Fibroblast of skin of right biceps (primary cell): Measurements from ENCODE around the gene FALEC.

Source experiments
- DNase-seq: peaks from one replicate; pipeline ENCODE4 v3.0.0-alpha.2; 2013

Gene FALEC

DNA sequence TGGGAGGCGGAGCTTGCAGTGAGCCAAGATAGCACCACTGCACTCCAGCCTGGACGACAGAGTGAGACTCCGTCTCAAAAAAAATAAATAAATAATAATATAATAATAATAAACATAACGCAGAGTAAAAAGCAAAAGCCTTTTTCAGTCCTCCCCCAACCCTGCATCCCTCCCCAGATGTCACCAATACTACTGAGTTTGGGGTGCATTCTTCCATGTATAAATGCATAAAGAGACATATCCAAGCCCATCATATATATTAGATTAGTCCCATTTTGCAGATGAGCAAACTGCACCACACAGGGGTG is 32.7 kb downstream of the FALEC start:
- no peak for DNase-seq

DNA sequence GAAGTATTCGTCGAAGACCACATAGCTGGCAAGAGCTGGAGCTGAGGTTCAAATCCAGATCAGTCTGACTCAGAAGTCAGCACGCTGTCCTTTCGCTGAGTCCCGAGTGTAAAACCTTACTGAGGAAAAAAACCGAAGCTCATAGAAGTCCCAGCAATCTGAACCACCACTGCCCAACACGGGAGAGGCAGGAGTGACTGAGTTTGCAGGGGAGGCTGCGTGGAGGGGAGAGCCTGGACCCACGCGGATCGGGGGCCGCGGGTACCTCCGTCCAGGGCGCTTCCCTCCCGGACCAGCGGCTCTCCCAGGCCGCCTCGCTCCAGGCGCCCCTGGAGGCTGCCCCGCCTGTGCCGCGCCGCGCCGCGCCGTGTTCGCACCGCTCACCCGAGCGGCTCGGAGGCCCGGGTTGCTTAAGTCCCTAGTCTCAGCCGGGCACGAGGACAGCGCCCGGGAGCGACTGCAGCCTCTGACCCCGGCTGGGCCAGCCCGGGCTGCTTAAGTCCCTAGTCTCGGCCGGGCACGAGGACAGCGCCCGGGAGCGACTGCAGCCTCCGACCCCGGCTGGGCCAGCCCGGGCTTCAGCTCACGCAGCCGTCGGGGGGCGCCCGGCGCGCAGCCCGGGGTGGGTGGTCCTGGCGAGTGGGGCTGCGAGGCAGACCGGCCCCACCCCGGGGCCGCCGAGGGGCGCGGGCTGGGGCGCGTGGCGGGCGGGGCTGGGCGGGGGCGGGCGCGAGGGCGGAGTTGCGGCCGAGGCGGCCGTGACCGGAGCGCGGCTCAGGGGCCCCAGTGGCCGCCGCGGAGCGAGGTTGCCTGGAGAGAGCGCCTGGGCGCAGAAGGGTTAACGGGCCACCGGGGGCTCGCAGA is 33.3 kb downstream of the FALEC start, which contains the start of gene ADAMTSL4:
ADAMTSL4 (plus strand) TSS at position 777 of the 864 bp plus-strand sequence. CDS start 2,881 bp downstream, outside the sequence.
- DNase-seq = peak; percentile 76

DNA sequence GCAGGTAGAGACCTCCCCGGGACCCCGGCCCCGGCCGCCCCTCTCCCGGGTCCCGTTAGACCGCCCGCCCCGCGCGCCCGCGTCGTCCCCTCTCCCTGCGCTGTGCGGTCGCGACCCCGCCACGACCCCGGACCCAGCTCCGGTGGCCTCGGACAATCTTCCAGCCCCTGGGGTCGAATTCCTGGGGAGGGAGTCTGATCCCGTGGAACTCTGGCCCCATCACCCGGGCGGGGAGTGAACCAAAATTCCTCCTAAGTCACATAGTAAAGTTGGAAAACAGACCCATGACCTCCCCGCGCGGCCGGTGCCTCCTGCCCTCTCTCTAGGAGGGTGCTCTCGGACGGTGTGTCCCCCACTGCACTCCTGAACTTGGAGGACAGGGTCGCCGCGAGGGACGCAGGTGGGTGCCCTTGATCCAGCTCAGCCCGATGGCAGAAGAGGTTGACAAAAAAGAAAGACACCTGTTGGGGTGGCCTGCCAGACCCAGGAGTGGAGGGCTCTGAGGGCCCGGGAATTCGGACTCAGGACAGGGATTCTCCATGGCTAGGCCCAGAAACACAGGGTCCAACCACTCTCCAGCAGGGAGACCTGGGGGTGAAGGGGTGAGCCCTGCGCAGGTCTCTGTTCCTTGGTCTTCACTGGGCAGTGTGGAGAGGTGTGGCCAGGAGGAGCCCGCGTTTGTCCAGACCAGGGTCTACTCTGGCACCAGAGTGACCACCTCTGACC is 34.1 kb downstream of the FALEC start:
- DNase-seq = no peak

DNA sequence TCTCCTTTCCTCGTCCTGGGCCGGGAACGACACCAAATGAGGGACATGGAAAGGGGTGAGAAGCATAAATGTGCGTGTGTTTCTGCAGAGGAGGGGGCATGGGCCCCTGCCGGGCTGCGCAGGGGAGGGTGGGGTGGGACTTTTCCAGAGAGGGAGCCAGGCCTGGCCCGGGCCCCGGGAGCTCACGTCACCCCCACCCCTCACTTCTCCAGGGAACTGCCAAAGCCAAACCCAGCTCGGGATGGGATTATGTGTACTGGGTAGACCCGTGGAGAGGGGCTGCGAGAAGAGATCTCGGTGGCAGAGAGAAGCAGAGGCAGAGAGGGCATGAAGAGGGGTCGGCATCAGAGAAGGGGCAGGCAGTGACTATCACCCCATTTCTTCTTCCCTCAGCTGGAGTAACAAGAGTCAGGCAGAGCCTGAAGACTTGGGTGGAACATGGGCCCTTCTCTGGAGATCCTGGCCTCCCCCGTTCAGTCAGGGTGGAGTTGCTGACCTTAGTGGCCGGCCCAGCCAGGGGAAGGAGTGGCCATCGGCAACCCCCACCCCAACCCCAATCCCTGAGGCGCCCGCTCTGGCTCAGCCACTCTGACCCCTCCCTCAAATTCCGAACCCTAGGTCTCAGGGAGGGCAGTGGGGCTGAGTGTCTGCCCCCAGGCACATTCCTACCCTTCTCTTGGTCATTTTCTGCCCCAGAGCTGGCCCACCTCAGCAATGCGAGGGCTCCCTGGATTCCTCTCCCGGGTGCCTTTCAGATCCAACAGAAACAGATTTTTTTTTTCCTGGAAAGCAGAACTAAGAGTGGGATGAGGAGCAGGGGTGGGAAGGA is 34.9 kb downstream of the FALEC start:
- DNase-seq = no peak

DNA sequence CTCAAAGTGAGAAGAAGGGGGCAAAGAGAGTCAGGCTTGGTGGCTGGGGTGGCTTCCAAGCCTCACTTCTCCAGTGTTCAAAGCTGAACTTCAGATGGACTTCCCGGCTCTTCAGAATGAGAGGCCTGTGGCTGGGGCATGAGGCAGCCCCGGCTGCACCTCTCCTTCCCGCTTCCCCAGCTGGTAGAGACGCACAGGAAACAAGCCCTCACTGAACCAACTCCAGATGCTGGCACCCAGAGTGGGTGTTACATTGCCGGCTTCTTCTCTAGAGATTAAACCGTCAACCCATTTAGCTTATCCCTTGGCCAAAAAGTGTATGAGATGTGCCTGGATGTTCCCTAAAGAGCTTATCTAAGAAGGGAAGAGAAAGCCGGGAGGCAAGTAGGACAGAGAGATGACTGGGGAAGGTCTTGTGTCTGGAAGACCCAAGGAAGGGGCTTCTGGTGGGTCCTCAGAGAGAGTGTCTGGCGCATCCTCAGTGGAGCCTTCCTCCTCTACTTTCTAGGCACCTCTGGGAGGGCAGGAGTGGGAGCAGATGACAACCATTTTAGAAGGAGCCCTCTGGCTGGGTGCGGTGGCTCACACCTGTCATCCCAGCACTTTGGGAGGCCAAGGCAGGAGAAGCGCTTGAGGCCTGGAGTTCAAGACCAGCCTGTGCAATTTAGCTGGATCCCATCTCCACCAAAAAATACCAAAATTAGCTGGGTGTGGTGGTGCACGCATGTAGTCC is 35.7 kb downstream of the FALEC start:
- DNase-seq = no peak

DNA sequence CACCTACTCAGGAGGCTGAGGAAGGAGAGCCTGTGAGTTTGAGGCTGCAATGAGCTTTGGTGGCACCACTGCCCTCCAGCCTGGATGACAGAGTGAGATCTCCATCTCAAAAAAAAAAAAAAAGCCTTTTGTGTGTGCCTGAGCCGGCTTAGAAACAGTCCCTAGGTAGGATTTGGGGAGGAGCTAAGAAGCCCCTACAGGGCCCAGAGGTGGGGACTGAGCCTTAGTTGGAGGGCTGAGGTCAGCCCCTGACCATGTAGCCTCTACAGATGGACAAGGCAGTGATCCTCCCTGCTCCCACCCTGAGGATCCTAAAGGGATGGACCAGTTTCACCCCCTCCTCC is 36.2 kb downstream of the FALEC start:
- no peak for DNase-seq

DNA sequence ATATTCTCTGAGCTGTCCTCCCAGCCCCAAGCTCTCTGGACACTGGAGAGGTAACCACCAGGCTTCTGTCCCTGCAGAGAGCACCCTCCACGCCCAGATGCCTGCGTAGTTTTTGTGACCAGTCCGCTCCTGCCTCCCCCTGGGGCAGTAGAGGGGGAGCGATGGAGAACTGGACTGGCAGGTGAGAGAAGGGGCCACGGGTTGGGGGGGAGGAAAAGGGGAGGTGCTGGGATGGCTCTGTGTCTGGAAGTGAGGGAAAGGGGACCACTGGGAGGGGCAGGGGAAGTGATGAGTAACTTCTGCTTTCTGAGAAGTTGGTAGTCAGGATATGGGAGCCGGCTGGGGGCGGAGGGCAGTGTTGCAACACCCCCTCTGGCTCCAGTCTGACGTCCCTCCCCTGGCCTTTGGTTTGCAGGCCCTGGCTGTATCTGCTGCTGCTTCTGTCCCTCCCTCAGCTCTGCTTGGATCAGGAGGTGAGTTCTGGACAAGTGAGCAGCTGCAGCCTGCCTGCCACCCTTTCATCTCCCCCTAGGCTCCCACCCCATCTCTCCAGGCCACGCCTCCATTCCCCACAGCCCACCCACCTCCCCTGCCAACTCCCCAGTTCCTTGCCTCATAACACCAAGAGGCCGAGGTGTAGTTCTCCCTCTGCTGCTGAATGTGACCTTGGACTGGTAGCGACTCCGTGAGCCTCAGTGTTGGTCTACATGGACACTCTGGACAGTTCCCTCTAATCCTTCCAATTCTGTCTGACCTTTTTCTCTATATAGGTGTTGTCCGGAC is 36.8 kb downstream of the FALEC start:
- peak; percentile 87 for DNase-seq

DNA sequence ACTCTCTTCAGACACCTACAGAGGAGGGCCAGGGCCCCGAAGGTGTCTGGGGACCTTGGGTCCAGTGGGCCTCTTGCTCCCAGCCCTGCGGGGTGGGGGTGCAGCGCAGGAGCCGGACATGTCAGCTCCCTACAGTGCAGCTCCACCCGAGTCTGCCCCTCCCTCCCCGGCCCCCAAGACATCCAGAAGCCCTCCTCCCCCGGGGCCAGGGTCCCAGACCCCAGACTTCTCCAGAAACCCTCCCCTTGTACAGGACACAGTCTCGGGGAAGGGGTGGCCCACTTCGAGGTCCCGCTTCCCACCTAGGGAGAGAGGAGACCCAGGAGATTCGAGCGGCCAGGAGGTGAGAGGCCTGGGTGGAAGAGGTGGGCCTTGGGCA is 37.3 kb downstream of the FALEC start:
- DNase-seq = no peak

DNA sequence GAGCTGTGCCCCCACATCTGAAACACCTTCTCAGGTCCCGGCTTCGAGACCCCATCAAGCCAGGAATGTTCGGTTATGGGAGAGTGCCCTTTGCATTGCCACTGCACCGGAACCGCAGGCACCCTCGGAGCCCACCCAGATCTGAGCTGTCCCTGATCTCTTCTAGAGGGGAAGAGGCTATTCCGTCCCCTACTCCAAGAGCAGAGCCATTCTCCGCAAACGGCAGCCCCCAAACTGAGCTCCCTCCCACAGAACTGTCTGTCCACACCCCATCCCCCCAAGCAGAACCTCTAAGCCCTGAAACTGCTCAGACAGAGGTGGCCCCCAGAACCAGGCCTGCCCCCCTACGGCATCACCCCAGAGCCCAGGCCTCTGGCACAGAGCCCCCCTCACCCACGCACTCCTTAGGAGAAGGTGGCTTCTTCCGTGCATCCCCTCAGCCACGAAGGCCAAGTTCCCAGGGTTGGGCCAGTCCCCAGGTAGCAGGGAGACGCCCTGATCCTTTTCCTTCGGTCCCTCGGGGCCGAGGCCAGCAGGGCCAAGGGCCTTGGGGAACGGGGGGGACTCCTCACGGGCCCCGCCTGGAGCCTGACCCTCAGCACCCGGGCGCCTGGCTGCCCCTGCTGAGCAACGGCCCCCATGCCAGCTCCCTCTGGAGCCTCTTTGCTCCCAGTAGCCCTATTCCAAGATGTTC is 38.0 kb downstream of the FALEC start:
- no peak for DNase-seq

DNA sequence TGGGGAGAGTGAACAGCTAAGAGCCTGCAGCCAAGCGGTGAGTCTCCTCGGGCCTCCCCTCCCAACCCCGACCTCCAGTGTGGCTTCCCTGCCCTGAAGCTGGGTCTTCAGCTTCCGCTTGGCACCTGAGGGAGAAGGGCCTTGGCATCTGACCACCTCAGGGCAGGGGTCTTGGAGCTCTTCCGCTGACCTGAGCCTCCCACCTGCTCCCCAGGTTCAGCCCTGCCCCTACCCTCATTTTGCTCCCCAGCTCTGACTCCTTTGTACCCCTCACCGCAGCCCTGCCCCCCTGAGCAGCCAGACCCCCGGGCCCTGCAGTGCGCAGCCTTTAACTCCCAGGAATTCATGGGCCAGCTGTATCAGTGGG is 38.5 kb downstream of the FALEC start:
- no peak for DNase-seq

DNA sequence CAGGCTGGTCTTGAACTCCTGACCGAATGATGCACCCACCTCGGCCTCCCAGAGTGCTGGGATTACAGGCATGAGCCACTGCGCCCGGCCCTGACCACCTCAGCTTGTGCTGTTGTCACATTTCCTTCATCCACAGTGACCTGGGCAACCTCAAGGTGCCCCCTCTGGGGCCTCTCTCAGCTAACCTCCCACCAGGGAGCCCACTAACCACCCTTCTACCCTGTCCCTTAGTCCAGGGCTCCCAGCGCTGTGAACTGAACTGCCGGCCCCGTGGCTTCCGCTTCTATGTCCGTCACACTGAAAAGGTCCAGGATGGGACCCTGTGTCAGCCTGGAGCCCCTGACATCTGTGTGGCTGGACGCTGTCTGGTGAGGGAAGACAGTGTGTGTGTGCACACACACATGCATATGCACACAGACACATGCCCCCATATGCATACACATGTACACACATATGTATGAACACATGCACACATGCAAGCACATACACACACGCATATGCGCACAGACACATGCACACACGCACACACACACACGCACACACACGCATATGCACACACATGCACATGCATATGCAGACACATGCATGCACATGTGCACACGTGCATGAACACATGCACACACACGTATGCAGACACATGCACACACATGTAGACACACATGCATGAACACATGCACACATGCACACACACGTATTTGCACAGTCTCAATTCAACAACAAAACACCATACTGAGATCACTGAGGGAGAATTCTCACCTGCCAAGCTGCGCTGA is 39.8 kb downstream of the FALEC start:
- DNase-seq = no peak

DNA sequence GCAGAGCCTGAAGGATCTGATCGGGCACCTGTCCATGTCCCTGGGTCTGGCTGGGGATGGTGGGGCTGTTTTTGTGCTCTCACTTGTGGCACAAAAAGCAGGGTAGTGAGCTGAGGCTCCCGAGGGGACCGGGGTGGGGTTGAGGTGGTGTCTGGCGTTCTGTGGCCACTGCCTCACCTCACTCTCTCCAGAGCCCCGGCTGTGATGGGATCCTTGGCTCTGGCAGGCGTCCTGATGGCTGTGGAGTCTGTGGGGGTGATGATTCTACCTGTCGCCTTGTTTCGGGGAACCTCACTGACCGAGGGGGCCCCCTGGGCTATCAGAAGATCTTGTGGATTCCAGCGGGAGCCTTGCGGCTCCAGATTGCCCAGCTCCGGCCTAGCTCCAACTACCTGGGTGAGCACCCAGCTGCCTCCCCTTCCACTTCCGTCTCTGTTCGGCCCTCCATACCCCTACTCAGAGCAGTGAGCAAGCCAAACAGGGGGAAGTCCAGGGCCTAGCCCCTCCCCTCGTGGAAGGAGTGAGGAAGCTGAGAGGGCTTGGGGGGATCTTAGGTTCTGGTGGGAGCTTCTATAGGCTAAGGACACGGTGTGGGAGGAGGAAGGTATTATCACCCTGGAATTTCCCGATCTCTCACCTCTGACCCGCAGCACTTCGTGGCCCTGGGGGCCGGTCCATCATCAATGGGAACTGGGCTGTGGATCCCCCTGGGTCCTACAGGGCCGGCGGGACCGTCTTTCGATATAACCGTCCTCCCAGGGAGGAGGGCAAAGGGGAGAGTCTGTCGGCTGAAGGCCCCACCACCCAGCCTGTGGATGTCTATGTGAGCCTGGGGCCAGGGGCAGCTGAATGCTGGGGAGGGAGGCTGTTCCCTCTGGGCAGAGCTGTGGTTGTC is 40.7 kb downstream of the FALEC start:
- DNase-seq = no peak

DNA sequence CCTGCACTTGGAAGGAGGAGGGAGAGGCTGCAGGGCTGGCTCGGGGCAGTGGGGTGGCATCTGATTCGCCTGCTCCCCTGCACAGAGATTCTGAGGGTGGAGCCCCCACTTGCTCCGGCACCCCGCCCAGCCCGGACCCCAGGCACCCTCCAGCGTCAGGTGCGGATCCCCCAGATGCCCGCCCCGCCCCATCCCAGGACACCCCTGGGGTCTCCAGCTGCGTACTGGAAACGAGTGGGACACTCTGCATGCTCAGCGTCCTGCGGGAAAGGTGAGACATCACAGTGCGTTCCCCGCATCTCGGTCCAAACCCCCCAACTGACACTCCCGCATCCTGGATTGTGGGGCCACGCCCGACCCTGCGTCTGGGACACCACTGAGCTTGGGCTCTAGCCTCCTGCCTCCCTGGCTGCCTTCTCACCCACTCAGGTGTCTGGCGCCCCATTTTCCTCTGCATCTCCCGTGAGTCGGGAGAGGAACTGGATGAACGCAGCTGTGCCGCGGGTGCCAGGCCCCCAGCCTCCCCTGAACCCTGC is 41.6 kb downstream of the FALEC start:
- no peak for DNase-seq

DNA sequence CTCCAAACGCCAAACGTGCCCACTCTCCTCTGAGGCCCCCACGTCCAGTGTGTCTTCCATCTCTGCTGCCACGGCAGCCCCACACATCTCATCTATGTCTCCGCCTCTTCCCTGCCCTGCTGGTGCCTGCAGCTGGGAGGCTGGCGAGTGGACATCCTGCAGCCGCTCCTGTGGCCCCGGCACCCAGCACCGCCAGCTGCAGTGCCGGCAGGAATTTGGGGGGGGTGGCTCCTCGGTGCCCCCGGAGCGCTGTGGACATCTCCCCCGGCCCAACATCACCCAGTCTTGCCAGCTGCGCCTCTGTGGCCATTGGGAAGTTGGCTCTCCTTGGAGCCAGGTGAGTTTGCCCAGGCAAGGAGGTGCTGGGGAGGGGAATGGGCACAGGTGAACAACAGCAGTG is 42.3 kb downstream of the FALEC start:
- no peak for DNase-seq

DNA sequence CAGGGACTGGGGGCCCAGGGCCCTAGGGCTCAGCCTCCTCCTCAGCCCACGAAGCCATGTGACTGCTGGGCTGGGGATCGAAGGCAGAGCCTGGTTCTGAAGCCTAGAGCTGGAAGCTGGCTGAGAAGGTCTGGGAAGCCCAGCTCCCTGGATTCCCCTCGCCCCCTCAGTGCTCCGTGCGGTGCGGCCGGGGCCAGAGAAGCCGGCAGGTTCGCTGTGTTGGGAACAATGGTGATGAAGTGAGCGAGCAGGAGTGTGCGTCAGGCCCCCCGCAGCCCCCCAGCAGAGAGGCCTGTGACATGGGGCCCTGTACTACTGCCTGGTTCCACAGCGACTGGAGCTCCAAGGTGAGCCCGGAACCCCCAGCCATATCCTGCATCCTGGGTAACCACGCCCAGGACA is 42.8 kb downstream of the FALEC start:
- no peak for DNase-seq

DNA sequence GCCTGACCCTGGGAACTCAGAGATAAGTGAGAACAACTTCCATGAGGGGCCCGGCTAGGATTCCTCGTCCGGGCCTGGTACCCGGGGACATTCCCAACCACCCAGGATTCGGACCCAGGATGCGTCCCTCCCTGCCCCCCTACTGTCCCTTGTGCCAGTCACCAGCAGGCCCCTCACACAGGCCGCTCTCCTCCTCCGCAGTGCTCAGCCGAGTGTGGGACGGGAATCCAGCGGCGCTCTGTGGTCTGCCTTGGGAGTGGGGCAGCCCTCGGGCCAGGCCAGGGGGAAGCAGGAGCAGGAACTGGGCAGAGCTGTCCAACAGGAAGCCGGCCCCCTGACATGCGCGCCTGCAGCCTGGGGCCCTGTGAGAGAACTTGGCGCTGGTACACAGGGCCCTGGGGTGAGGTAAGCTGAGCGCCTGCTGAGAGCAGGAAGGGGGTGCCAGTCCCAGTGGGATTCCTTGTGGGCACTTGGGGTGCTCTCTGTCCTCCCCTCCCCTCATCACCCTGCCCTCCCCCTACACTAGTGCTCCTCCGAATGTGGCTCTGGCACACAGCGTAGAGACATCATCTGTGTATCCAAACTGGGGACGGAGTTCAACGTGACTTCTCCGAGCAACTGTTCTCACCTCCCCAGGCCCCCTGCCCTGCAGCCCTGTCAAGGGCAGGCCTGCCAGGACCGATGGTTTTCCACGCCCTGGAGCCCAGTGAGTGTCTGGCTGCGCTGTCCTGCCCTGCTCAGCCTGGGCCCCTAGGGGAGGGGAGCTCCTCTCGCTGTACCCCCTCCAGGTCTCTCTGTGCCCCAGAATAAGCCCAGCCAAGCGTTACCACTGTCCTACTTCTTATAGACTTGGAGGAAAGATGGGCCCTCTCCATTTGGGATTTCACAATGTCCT is 43.5 kb downstream of the FALEC start:
- DNase-seq = no peak

DNA sequence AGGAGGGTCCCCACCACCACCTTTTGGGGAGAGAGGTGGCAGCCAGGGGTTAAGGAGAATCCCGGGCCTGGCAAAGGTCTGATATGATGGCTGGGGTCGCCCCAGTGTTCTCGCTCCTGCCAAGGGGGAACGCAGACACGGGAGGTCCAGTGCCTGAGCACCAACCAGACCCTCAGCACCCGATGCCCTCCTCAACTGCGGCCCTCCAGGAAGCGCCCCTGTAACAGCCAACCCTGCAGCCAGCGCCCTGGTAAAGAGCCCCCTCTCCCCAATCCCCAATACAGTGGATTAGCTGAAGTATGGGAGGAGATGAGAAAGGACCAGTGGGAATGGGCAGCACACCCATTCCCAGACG is 44.1 kb downstream of the FALEC start:
- DNase-seq = no peak

DNA sequence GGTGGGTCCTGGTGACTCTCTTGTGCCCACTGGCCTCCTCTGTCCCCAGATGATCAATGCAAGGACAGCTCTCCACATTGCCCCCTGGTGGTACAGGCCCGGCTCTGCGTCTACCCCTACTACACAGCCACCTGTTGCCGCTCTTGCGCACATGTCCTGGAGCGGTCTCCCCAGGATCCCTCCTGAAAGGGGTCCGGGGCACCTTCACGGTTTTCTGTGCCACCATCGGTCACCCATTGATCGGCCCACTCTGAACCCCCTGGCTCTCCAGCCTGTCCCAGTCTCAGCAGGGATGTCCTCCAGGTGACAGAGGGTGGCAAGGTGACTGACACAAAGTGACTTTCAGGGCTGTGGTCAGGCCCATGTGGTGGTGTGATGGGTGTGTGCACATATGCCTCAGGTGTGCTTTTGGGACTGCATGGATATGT is 44.5 kb downstream of the FALEC start:
- DNase-seq = peak; percentile 54
